NCI-H226 (cell line): ENCODE data around the gene TTC39B.
A peak's percentile ranks its signal among the peaks of the same experiment; 100 is the strongest.

Experiments
- DNase-seq: peaks from one replicate; pipeline ENCODE4 v3.0.0-alpha.2; 2015

TTC39B gene

GRCh38 chr9:15158064-15158463, 149.0 kb downstream of the TTC39B start:
- DNase-seq, result no peak

DNA sequence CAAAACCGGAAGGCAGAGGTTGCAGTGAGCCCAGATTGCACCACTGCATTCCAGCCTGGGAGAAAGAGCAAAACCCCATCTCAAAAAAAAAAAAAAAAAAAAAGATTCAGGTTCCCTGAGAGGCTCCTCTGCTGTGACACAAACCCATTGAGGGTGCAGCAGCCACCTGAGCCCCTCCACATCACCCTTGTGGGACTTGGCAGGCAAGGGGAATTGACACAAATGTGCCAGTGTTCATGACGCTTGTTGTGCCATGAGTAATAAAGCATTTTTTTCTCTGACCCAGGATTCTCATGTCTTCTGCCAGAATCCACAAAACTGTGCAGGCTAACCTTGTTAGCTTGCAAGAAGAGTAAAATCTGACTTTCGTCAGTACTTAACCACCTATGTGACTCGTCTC, 149.6 kb downstream of the TTC39B start:
- no peak for DNase-seq

DNA sequence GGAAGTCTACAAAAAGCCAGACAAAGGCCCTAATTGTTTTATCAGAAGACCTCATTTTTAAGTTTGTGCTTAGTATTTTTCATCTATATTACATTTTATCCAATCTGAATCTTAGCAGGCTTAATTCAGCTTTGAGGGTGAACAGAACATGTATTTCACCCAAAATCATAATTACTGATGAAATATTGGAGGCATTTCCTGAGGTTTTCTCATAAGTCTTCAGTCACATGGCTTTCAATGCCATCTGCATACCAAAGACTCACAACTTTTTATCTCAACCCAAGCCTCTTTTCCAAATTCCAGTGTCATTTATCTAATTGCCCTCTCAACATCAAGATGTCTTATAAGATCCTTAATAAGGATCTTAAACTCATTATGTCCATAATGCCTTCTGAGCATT, 150.8 kb downstream of the TTC39B start:
- DNase-seq, result no peak

DNA sequence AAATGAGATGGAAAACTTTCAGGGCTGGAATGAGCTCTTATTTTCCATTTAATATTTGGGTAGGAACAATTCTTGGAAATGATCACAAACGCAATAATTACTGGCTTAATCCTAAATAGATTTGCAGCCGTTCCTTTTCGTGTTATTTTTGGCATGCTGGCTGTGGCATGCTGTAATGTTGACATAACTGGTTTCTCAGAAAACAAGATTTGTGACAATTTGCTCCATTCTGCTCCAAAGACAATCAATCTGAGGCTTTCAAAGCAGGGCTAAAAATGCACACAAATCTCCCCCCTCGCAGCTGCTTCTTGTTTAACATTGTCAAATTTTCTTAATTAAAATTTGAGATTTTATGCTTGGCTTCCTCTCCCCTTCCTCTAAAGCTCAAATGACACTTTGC, 151.2 kb downstream of the TTC39B start:
- no peak for DNase-seq

GRCh38 chr9:15155323-15155722, 151.7 kb downstream of the TTC39B start:
- DNase-seq, result no peak

- DNase-seq, result no peak
These were observed 152.3 kb downstream of the TTC39B start for GRCh38 chr9:15154677-15155076.

DNA sequence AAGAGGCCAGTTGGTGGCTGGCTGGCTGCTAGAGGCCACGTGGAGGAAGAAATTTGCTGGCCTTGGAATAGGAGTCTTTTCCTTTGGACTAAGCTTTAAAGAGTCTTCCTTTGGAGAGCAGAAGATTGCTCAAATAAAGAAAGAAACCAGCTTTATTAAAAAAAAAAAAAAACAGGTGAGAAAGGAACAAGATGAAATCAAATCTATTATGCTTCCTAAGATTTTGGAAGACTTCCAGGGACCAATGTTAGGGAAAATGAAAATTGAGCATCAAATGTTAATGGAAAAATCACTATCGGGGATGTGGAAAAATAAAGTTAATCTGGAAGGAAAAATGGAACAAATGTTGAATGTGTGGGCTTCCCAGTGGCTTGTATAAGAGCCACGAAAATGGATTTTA, 153.1 kb downstream of the TTC39B start:
- DNase-seq, result no peak

GRCh38 chr9:15150939-15151338, 156.1 kb downstream of the TTC39B start:
- no peak for DNase-seq

DNA sequence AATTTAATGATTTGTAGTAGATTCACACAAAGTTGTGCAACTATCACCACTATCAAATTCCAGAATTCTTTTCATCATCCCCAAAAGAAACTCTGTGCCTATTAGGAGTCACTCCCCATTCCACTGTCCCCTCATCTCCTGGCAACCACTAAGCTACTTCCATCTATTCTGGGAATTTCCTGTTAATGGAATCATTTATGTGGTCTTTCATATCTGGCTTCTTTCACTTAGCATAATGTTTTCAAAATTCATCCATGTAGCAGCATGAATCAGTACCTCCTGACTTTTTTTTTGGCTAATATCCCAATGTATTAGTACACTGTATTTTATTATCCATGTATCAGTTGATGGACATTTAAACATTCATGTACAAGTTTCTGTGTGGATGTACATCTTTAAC, 157.6 kb downstream of the TTC39B start:
- DNase-seq, result no peak

GRCh38 chr9:15146268-15146700, 160.7 kb downstream of the TTC39B start:
- no peak for DNase-seq

GRCh38 chr9:15144622-15145061, 162.4 kb downstream of the TTC39B start:
- peak; percentile 14 for DNase-seq

- DNase-seq, result no peak
These were observed 164.0 kb downstream of the TTC39B start for GRCh38 chr9:15142878-15143534.

DNA sequence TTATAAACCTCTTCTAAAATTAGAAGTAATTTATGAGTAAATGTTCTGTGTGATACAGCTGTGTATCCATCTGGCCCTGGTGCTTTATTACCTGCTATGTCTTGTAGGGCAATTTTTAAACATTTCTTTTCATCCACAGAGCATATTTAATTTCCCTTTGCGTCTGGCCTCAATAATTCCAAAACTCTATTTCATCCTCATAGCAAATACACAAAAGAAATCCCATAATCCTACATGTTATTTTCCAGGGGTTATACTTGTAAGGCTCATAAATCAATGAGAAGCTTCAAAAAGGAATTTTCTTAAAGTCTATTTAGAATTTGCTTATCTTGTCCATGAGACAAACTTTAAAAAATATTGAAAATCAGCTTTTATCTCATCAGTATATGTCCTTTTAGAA, 167.0 kb downstream of the TTC39B start:
- DNase-seq, result no peak

- DNase-seq, result no peak
These were observed 167.5 kb downstream of the TTC39B start for GRCh38 chr9:15139469-15139868.

- DNase-seq, result no peak
These were observed 168.7 kb downstream of the TTC39B start for GRCh38 chr9:15138357-15138686.

- no peak for DNase-seq
These were observed 169.2 kb downstream of the TTC39B start for GRCh38 chr9:15137658-15138356.

DNA sequence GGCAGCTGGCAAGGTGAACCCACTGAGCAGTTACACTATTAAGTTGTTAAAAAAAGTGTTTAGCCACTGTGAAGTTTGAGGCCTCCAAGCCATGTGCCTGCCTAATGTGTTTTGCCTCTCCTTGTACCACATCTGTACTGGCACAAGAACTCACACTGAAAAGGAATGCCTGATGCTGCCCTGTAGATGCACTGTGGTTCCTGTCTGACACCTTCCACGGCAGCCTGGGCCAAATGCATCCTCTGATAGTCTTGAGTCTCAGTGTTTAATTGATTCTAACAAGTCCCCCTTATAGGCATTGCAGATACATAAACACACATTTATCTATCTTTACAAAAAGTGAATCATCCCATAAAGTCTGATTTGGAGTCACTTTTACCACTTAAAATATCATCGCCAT, 169.9 kb downstream of the TTC39B start:
- DNase-seq, result no peak

GRCh38 chr9:15136646-15137045, 170.4 kb downstream of the TTC39B start:
- peak; percentile 9 for DNase-seq

- peak; percentile 50 for DNase-seq
These were observed 171.7 kb downstream of the TTC39B start for GRCh38 chr9:15135164-15135792.

GRCh38 chr9:15133488-15133887, 173.5 kb downstream of the TTC39B start:
- DNase-seq, result no peak

- DNase-seq, result no peak
These were observed 174.9 kb downstream of the TTC39B start for GRCh38 chr9:15132091-15132490.

GRCh38 chr9:15131094-15131493, 175.9 kb downstream of the TTC39B start:
- no peak for DNase-seq

GRCh38 chr9:15127831-15128230, 179.2 kb downstream of the TTC39B start:
- DNase-seq, result no peak

GRCh38 chr9:15121630-15122029, 185.4 kb downstream of the TTC39B start:
- DNase-seq, result no peak
